Astrocyte (in vitro differentiated cells and primary cell): ENCODE results near the gene PDCD1. TPM values are rescaled to one million over a fixed set of nuclear protein-coding genes. Genes with fewer than 3 reads are reported as not detected.

ENCODE experiments used
- DNase-seq: peaks from one replicate; pipeline ENCODE4 v3.0.0-alpha.2; 2010; ENCODE audit warnings: low read depth
- FAIRE-seq: peaks from 2 replicates; lab custom pipeline; 2011; peaks lifted over from hg19 to GRCh38; lab: Jason Lieb, UNC
- H2AFZ ChIP-seq: 2 replicates; pipeline ENCODE4 v1.6.0; 2012; ENCODE audit warnings: low read depth, low read length, inconsistent platforms
- H3K27ac ChIP-seq: 2 replicates; pipeline ENCODE4 v1.5.1; 2011; ENCODE audit warnings: low read depth, low read length, inconsistent platforms
- H3K27me3 ChIP-seq: 2 replicates; pipeline ENCODE4 v1.6.0; 2011; ENCODE audit warnings: low read length, inconsistent platforms; ENCODE audit not compliant: insufficient read depth
- H3K36me3 ChIP-seq: 2 replicates; pipeline ENCODE4 v1.5.1; 2011; ENCODE audit warnings: low read length, inconsistent platforms; ENCODE audit not compliant: insufficient read depth
- H3K4me1 ChIP-seq: 2 replicates; pipeline ENCODE4 v1.5.1; 2011; ENCODE audit warnings: low read length, inconsistent platforms; ENCODE audit not compliant: insufficient read depth
- H3K4me2 ChIP-seq: 2 replicates; pipeline ENCODE4 v1.6.0; 2012; ENCODE audit warnings: low read length, inconsistent platforms
- H3K4me3 ChIP-seq: 2 replicates; pipeline ENCODE4 v1.5.1; 2011; ENCODE audit warnings: low read depth, mild to moderate bottlenecking, low read length, inconsistent platforms; ENCODE audit not compliant: insufficient read depth
- H3K79me2 ChIP-seq: 2 replicates; pipeline ENCODE4 v1.6.0; 2012; ENCODE audit warnings: mild to moderate bottlenecking, low read length, inconsistent platforms; ENCODE audit not compliant: insufficient read depth
- H3K9ac ChIP-seq: 2 replicates; pipeline ENCODE4 v1.6.0; 2012; ENCODE audit warnings: mild to moderate bottlenecking, low read length, inconsistent platforms
- H3K9me3 ChIP-seq: 2 replicates; pipeline ENCODE4 v1.5.1; 2012; ENCODE audit warnings: low read depth, mild to moderate bottlenecking, low read length, inconsistent platforms; ENCODE audit not compliant: insufficient read depth
- H4K20me1 ChIP-seq: 2 replicates; pipeline ENCODE4 v1.6.0; 2012; ENCODE audit warnings: low read length, inconsistent platforms; ENCODE audit not compliant: insufficient read depth
- H3K27ac Mint-ChIP-seq: one replicate; pipeline ENCODE4 v1.8.0; 2021; ENCODE audit warnings: mild to moderate bottlenecking, mixed read lengths; ENCODE audit not compliant: unreplicated experiment
- H3K27me3 Mint-ChIP-seq: one replicate; pipeline ENCODE4 v1.8.0; 2021; ENCODE audit warnings: low read depth, mixed read lengths; ENCODE audit not compliant: unreplicated experiment
- H3K36me3 Mint-ChIP-seq: one replicate; pipeline ENCODE4 v1.8.0; 2021; ENCODE audit warnings: low read depth, mixed read lengths; ENCODE audit not compliant: unreplicated experiment
- H3K4me1 Mint-ChIP-seq: one replicate; pipeline ENCODE4 v1.8.0; 2021; ENCODE audit warnings: low read depth, mixed read lengths; ENCODE audit not compliant: unreplicated experiment
- H3K4me3 Mint-ChIP-seq: one replicate; pipeline ENCODE4 v1.8.0; 2021; ENCODE audit warnings: mild to moderate bottlenecking, moderate library complexity, mixed read lengths; ENCODE audit not compliant: unreplicated experiment
- H3K9me3 Mint-ChIP-seq: one replicate; pipeline ENCODE4 v1.8.0; 2021; ENCODE audit warnings: mild to moderate bottlenecking, mixed read lengths; ENCODE audit not compliant: unreplicated experiment
- EZH2 ChIP-seq: IDR thresholded peaks from 2 replicates; pipeline ENCODE4 v1.6.1; 2012; ENCODE audit warnings: mild to moderate bottlenecking, low read length, inconsistent platforms; ENCODE audit not compliant: insufficient read depth
- total RNA-seq: library from RNA; stranded (reverse); gene quantifications from 2 replicates; pipeline ENCODE4 v1.2.1, GENCODE V29; 2021
- TF ChIP-seq, protein P1 (sequence below): IDR thresholded peaks from 2 replicates; pipeline ENCODE4 v1.5.1; 2011; ENCODE audit warnings: low read depth, mild to moderate bottlenecking, inconsistent platforms, low read length, moderate library complexity; ENCODE audit not compliant: insufficient read depth

Gene PDCD1
- total RNA-seq, 1 donor from 2014 or later = not detected

- Histone ChIP-seq H3K4me3 (no peak overlapping the region), H3K27me3 (no peaks in the 10 kb centered on the region), H3K27ac (no peak overlapping the region), H3K9ac (no peak overlapping the region), H3K4me1 (no peaks in the 10 kb centered on the region), H3K9me3 (no peaks in the 10 kb centered on the region), H3K79me2 (no peaks in the 10 kb centered on the region), H3K36me3 (no peaks in the 10 kb centered on the region), H3K4me2 (no peak overlapping the region), H2AFZ (no peak overlapping the region), H4K20me1 (no peaks in the 10 kb centered on the region)
- H3K4me3 Mint-ChIP-seq = no peak overlapping the region
- H3K27me3 Mint-ChIP-seq = peaks cover 4% of the 10 kb centered on the region
- no peak for DNase-seq
- H3K27ac Mint-ChIP-seq = no peak overlapping the region
- TF ChIP-seq, protein P1, sequence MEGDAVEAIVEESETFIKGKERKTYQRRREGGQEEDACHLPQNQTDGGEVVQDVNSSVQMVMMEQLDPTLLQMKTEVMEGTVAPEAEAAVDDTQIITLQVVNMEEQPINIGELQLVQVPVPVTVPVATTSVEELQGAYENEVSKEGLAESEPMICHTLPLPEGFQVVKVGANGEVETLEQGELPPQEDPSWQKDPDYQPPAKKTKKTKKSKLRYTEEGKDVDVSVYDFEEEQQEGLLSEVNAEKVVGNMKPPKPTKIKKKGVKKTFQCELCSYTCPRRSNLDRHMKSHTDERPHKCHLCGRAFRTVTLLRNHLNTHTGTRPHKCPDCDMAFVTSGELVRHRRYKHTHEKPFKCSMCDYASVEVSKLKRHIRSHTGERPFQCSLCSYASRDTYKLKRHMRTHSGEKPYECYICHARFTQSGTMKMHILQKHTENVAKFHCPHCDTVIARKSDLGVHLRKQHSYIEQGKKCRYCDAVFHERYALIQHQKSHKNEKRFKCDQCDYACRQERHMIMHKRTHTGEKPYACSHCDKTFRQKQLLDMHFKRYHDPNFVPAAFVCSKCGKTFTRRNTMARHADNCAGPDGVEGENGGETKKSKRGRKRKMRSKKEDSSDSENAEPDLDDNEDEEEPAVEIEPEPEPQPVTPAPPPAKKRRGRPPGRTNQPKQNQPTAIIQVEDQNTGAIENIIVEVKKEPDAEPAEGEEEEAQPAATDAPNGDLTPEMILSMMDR = no peak
- no peak for TF ChIP-seq EZH2
- H3K36me3 Mint-ChIP-seq = peaks cover 2% of the 10 kb centered on the region
- no peaks in the 10 kb centered on the region for H3K9me3 Mint-ChIP-seq
- FAIRE-seq = no peak
- peaks cover 17% of the 10 kb centered on the region for H3K4me1 Mint-ChIP-seq
Measured at GRCh38 chr2:241894681-241895426, 36.2 kb upstream of the PDCD1 start.

DNA sequence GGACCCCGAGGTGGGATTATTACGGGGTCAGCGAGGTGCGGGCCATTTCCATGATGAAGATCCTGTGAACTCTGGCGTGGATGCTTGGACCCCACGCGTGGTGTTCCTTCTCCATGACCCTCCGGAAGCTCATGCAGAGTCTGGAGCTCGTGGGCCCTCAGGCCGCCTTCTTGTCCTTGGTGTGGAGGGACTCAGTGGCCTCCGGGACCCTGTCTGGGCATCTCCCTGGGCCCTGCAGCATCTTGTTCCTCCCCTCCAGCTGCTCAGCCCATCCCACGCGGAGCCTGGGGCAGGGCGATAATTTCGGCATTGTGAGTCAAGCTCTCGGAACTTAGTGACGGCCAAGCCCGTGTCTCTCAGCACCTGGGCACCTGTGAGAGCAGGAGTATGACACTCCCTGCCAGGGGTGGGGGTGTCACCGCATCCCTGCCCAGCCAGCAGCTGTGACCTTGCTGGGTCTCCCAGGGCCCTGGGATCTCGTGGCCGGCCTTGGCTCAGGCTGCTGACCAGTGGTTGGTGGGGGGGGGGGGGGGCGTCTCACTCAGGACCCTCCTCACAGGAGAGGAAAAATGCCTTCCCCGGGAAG is 35.5 kb upstream of the PDCD1 start:
- Histone ChIP-seq H3K4me3 (no peak overlapping the region), H3K79me2 (no peaks in the 10 kb centered on the region), H3K27ac (no peak overlapping the region), H3K4me2 (no peak overlapping the region), H3K9ac (no peak overlapping the region), H3K9me3 (no peaks in the 10 kb centered on the region), H3K27me3 (no peaks in the 10 kb centered on the region), H3K4me1 (no peaks in the 10 kb centered on the region), H4K20me1 (no peaks in the 10 kb centered on the region), H2AFZ (no peak overlapping the region), H3K36me3 (no peaks in the 10 kb centered on the region)
- peaks cover 2% of the 10 kb centered on the region for H3K36me3 Mint-ChIP-seq
- H3K27me3 Mint-ChIP-seq = no peaks in the 10 kb centered on the region
- FAIRE-seq (no peak), DNase-seq (no peak)
- H3K27ac Mint-ChIP-seq = no peak overlapping the region
- H3K4me3 Mint-ChIP-seq = no peak overlapping the region
- H3K4me1 Mint-ChIP-seq = peaks cover 10% of the 10 kb centered on the region
- TF ChIP-seq EZH2 = no peak
- TF ChIP-seq, protein P1 = no peak
- peaks cover 4% of the 10 kb centered on the region for H3K9me3 Mint-ChIP-seq

DNA sequence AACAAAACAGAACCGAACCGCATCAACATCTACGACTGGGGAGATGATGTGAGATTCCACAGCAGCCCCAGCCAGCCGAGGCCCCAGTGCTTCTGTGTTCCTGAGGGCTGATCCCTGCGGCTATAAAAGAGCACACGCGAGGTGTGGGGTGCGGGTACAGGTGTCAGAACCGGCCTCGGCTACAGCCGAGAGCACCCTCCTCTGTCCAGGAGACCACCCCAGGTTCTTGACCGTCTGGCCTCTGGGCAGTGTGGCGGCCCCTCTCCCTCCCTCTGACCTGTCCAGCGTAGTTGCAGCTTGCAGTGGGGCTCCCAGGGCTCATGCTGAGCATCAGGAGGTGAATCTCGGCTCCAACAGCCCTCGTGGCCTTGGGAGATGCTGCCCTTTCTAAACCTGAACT is 34.6 kb upstream of the PDCD1 start:
- Histone ChIP-seq H3K36me3 (no peaks in the 10 kb centered on the region), H3K4me3 (no peak overlapping the region), H3K4me2 (no peak overlapping the region), H3K9ac (no peak overlapping the region), H3K4me1 (no peaks in the 10 kb centered on the region), H2AFZ (no peak overlapping the region), H3K9me3 (no peaks in the 10 kb centered on the region), H3K27ac (no peak overlapping the region), H4K20me1 (no peaks in the 10 kb centered on the region), H3K79me2 (no peaks in the 10 kb centered on the region), H3K27me3 (no peaks in the 10 kb centered on the region)
- TF ChIP-seq, protein P1 = no peak
- TF ChIP-seq EZH2 = no peak
- Mint-ChIP-seq H3K9me3 (peaks cover 5% of the 10 kb centered on the region), H3K4me3 (no peak overlapping the region), H3K36me3 (peaks cover 4% of the 10 kb centered on the region), H3K27ac (no peak overlapping the region), H3K4me1 (peaks cover 9% of the 10 kb centered on the region), H3K27me3 (no peaks in the 10 kb centered on the region)
- DNase-seq = no peak
- no peak for FAIRE-seq
